ENCODE data around the gene RPL3. TPM values are rescaled to one million over a fixed set of nuclear protein-coding genes. Genes with fewer than 3 reads are reported as not detected.

Gene RPL3
- total and polyA plus RNA-seq, 4 donors, result 1,521 to 2,749 (median 1,961) TPM

GRCh38 chr22:39345231-39345630, 25.8 kb upstream of the RPL3 start:
- Histone ChIP-seq H3K4me3 (no peak overlapping the region), H3K27ac (ENCODE audit: low read depth in 1 of 2, low read length in 1 of 2) (no peak overlapping the region), H3K9ac (ENCODE audit: insufficient read depth in 1 of 2, low read length in 2 of 2) (no peak overlapping the region), H3K27me3 (ENCODE audit: control insufficient read depth in 3 of 3, insufficient read depth in 3 of 3, low read length in 2 of 3) (no peaks in the 10 kb centered on the region), H3K9me3 (ENCODE audit: control insufficient read depth in 4 of 4, insufficient read depth in 3 of 4, low read length in 3 of 4) (no peaks in the 10 kb centered on the region), H3K4me1 (ENCODE audit: control insufficient read depth in 5 of 5, insufficient read depth in 5 of 5, low read length in 5 of 5) (peaks cover 0 to 6% (median 0%) of the 10 kb centered on the region in 5 donors), H3K36me3 (ENCODE audit: control insufficient read depth in 4 of 4, insufficient read depth in 4 of 4, low read length in 4 of 4) (no peaks in the 10 kb centered on the region)
- ATAC-seq (ENCODE audit: insufficient read depth, low FRiP score), result no peak
- TF ChIP-seq, protein P1, sequence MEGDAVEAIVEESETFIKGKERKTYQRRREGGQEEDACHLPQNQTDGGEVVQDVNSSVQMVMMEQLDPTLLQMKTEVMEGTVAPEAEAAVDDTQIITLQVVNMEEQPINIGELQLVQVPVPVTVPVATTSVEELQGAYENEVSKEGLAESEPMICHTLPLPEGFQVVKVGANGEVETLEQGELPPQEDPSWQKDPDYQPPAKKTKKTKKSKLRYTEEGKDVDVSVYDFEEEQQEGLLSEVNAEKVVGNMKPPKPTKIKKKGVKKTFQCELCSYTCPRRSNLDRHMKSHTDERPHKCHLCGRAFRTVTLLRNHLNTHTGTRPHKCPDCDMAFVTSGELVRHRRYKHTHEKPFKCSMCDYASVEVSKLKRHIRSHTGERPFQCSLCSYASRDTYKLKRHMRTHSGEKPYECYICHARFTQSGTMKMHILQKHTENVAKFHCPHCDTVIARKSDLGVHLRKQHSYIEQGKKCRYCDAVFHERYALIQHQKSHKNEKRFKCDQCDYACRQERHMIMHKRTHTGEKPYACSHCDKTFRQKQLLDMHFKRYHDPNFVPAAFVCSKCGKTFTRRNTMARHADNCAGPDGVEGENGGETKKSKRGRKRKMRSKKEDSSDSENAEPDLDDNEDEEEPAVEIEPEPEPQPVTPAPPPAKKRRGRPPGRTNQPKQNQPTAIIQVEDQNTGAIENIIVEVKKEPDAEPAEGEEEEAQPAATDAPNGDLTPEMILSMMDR (IDR thresholded peaks at IDR 0.05; ENCODE audit: control extremely low read depth, extremely low read depth), result no peak
- WGBS, 2 donors, result 95% methylated on average over 4 of the region's 4 CpGs
- no peak for DNase-seq

- H3K36me3 ChIP-seq (ENCODE audit: control insufficient read depth in 4 of 4, insufficient read depth in 4 of 4, low read length in 4 of 4), result no peaks in the 10 kb centered on the region
- peaks cover 0 to 3% (median 0%) of the 10 kb centered on the region in 5 donors for H3K4me1 ChIP-seq (ENCODE audit: control insufficient read depth in 5 of 5, insufficient read depth in 5 of 5, low read length in 5 of 5)
- no peak overlapping the region for H3K9ac ChIP-seq (ENCODE audit: insufficient read depth in 1 of 2, low read length in 2 of 2)
- no peak overlapping the region for H3K27ac ChIP-seq (ENCODE audit: low read depth in 1 of 2, low read length in 1 of 2)
- DNase-seq (no peak), ATAC-seq (ENCODE audit: insufficient read depth, low FRiP score) (no peak)
- no peaks in the 10 kb centered on the region for H3K9me3 ChIP-seq (ENCODE audit: control insufficient read depth in 4 of 4, insufficient read depth in 3 of 4, low read length in 3 of 4)
- H3K27me3 ChIP-seq (ENCODE audit: control insufficient read depth in 3 of 3, insufficient read depth in 3 of 3, low read length in 2 of 3), result no peaks in the 10 kb centered on the region
- no peak overlapping the region for H3K4me3 ChIP-seq
- TF ChIP-seq, protein P1 (IDR thresholded peaks at IDR 0.05; ENCODE audit: control extremely low read depth, extremely low read depth), result no peak
- WGBS, 2 donors, result 59 to 69% methylated on average over 8 of the region's 8 CpGs
Observed at GRCh38 chr22:39344046-39344390, 24.6 kb upstream of the RPL3 start.

DNA sequence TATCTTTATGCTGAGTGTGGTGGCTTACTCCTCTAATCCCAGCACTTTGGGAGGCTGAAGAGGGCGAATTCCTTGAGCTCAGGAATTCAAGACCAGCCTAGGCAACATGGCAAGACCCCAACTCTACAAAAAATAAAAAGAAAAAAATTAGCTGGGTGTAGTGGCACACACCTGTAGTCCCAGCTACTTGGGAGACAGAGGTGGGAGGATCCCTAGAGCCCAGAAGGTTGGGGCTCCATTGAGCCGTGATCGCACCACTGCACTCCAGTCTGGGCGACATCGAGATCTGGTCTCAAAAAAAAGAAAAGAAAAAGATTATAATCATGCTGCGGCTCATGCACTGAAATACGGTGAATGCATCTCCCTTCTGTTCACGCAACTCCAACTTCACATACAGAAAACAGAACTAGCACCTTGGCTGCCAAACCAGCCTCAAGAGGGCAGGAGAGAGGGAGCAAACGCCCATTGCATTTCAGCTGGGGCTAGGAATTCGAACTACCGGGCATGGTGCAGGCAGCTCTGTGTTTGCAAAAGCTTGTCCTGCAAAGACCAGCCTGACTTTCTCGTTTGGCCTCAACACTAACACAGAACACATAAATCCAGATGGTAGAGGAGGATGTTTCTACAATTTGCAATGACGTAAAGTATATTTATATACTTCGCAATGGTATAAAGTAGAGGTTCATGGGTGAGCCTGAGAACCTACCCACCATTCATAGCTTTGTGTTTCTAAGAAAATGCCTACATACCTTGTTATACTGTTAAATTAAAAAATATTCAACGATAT, 24.0 kb upstream of the RPL3 start:
- H3K27me3 ChIP-seq (ENCODE audit: control insufficient read depth in 3 of 3, insufficient read depth in 3 of 3, low read length in 2 of 3), result no peaks in the 10 kb centered on the region
- no peak overlapping the region for H3K9ac ChIP-seq (ENCODE audit: insufficient read depth in 1 of 2, low read length in 2 of 2)
- DNase-seq (peak; percentile 75 to 79 (median 76)), ATAC-seq (ENCODE audit: insufficient read depth, low FRiP score) (no peak)
- TF ChIP-seq, protein P1 (IDR thresholded peaks at IDR 0.05; ENCODE audit: control extremely low read depth, extremely low read depth), result peak; percentile 51
- H3K4me1 ChIP-seq (ENCODE audit: control insufficient read depth in 5 of 5, insufficient read depth in 5 of 5, low read length in 5 of 5), result no peaks in the 10 kb centered on the region
- 24 to 26% methylated on average over 15 of the region's 15 CpGs for WGBS, 2 donors
- H3K36me3 ChIP-seq (ENCODE audit: control insufficient read depth in 4 of 4, insufficient read depth in 4 of 4, low read length in 4 of 4), result no peaks in the 10 kb centered on the region
- no peaks in the 10 kb centered on the region for H3K9me3 ChIP-seq (ENCODE audit: control insufficient read depth in 4 of 4, insufficient read depth in 3 of 4, low read length in 3 of 4)
- no peak overlapping the region for H3K4me3 ChIP-seq
- no peak overlapping the region for H3K27ac ChIP-seq (ENCODE audit: low read depth in 1 of 2, low read length in 1 of 2)

All from lung (tissue), 12 donors.